ENCODE measurements around the gene OR2B6.

Gene OR2B6

GRCh38 chr6:27962506-27962905 is 5.5 kb downstream of the OR2B6 start:
- no peak for DNase-seq (ENCODE audit: low read depth)
- no peak overlapping the region for H3K4me3 ChIP-seq (ENCODE audit: low read depth, low read length)
- TF ChIP-seq MYC (IDR thresholded peaks at IDR 0.05; ENCODE audit: low read depth, low read length) (no peak), CTCF (IDR thresholded peaks at IDR 0.05; ENCODE audit: low read depth, low read length) (no peak)

GRCh38 chr6:27966044-27966443 is 9.0 kb downstream of the OR2B6 start:
- no peak for TF ChIP-seq MYC (IDR thresholded peaks at IDR 0.05; ENCODE audit: low read depth, low read length)
- TF ChIP-seq CTCF (IDR thresholded peaks at IDR 0.05; ENCODE audit: low read depth, low read length) = no peak
- no peak for TF ChIP-seq POLR2A (IDR thresholded peaks at IDR 0.05; ENCODE audit: extremely low read depth, insufficient read length)
- no peak for TF ChIP-seq MAX (IDR thresholded peaks at IDR 0.05; ENCODE audit: low read depth, low read length)
- no peak for DNase-seq (ENCODE audit: low read depth)
- H3K4me3 ChIP-seq (ENCODE audit: low read depth, low read length) = no peak overlapping the region

GRCh38 chr6:27966816-27967426 is 9.9 kb downstream of the OR2B6 start:
- no peak for TF ChIP-seq POLR2A (IDR thresholded peaks at IDR 0.05; ENCODE audit: extremely low read depth, insufficient read length)
- TF ChIP-seq MAX (IDR thresholded peaks at IDR 0.05; ENCODE audit: low read depth, low read length) = no peak
- TF ChIP-seq MYC (IDR thresholded peaks at IDR 0.05; ENCODE audit: low read depth, low read length) = no peak
- no peak for TF ChIP-seq CTCF (IDR thresholded peaks at IDR 0.05; ENCODE audit: low read depth, low read length)
- H3K4me3 ChIP-seq (ENCODE audit: low read depth, low read length) = no peak overlapping the region
- no peak for DNase-seq (ENCODE audit: low read depth)

- H3K4me3 ChIP-seq (ENCODE audit: low read depth, low read length) = no peak overlapping the region
- TF ChIP-seq MAX (IDR thresholded peaks at IDR 0.05; ENCODE audit: low read depth, low read length) = no peak
- no peak for TF ChIP-seq MYC (IDR thresholded peaks at IDR 0.05; ENCODE audit: low read depth, low read length)
- TF ChIP-seq POLR2A (IDR thresholded peaks at IDR 0.05; ENCODE audit: extremely low read depth, insufficient read length) = no peak
- TF ChIP-seq CTCF (IDR thresholded peaks at IDR 0.05; ENCODE audit: low read depth, low read length) = no peak
- DNase-seq (ENCODE audit: low read depth) = no peak
Measured at GRCh38 chr6:27970444-27970843, 13.4 kb downstream of the OR2B6 start.

GRCh38 chr6:27972750-27973149 is 15.7 kb downstream of the OR2B6 start:
- H3K4me3 ChIP-seq (ENCODE audit: low read depth, low read length) = no peak overlapping the region
- DNase-seq (ENCODE audit: low read depth) = no peak
- TF ChIP-seq MAX (IDR thresholded peaks at IDR 0.05; ENCODE audit: low read depth, low read length) = no peak
- TF ChIP-seq MYC (IDR thresholded peaks at IDR 0.05; ENCODE audit: low read depth, low read length) = no peak
- TF ChIP-seq CTCF (IDR thresholded peaks at IDR 0.05; ENCODE audit: low read depth, low read length) = no peak
- no peak for TF ChIP-seq POLR2A (IDR thresholded peaks at IDR 0.05; ENCODE audit: extremely low read depth, insufficient read length)

- no peak overlapping the region for H3K4me3 ChIP-seq (ENCODE audit: low read depth, low read length)
- no peak for TF ChIP-seq MYC (IDR thresholded peaks at IDR 0.05; ENCODE audit: low read depth, low read length)
- TF ChIP-seq MAX (IDR thresholded peaks at IDR 0.05; ENCODE audit: low read depth, low read length) = no peak
- no peak for TF ChIP-seq POLR2A (IDR thresholded peaks at IDR 0.05; ENCODE audit: extremely low read depth, insufficient read length)
- no peak for TF ChIP-seq CTCF (IDR thresholded peaks at IDR 0.05; ENCODE audit: low read depth, low read length)
- no peak for DNase-seq (ENCODE audit: low read depth)
Measured at GRCh38 chr6:27977387-27977786, 20.3 kb downstream of the OR2B6 start.

Data from NB4 (cell line).